GM18909 (cell line): ENCODE results near the gene ACTL7B.
"Not testable (repeated sequence)": the region's sequence is repeated elsewhere in the genome, so short reads cannot be mapped to it uniquely, and the experiment has no call there.

Source experiments
- ATAC-seq: cut with Tn5 transposase; IDR thresholded peaks from one replicate; pipeline ENCODE4 v1.9.1; 2021; ENCODE audit warnings: mild to moderate bottlenecking; ENCODE audit not compliant: unreplicated experiment, poor library complexity

The ACTL7B gene

DNA sequence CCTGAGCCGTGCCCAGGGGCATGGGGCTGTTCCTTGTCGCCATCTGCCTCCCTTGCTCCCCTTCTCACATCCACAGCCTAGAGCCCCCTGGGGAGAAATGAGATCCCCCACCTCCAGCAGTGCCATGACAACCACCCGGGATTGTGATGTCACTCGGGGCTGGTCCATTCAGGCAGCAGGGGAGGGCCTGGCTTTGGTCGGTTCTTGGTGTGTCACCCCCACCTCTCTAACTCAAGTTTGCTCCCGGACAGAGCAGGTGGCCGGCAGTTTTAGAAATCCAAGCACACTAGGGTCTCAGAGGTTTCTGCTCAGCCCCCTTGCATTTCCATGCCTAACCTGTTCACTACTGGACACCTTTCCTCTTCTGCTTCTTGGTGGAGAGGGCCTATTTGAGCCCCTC, at the start of gene ACTL7B:
Gene ACTL7B (minus strand): TSS at position 99 of the 400 bp plus-strand sequence. CDS start 56 bp downstream, at position 43.
- ATAC-seq, result no peak

- ATAC-seq, result no peak
Measured at GRCh38 chr9:108905494-108905893, 49.7 kb upstream of the ACTL7B start.

GRCh38 chr9:108904161-108904560, 48.4 kb upstream of the ACTL7B start:
- no peak for ATAC-seq

DNA sequence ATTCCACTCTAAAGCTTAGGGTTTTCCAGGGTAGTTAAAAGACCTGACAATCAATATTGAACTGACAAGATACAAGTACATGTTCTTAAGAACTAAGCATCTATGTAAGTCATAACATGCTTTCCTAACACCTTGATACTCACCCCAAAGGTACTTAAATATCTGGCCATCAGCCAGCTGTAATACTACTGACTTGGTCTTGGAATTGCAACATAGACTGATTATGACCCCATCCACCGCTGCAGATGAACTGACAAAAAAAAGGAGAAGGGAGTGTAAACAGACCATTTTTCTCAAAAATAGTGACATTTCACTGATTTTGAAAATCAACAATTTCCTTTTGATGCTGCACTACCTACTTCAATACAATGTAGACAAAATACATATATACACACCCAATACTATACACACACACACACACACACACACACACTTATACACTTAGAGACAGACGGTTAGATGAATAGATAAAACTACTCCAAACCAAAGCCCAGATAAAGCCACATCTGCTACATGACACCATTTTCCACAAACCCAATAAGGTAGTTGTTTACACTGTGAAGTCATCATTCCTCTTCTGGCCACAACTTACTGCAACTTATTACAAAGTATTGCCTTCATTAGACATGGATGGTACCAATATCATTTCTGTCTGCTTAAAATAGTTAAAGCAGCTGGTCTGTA, 47.8 kb upstream of the ACTL7B start:
- no peak for ATAC-seq

- ATAC-seq, result no peak
Measured at GRCh38 chr9:108900176-108900575, 44.4 kb upstream of the ACTL7B start.

DNA sequence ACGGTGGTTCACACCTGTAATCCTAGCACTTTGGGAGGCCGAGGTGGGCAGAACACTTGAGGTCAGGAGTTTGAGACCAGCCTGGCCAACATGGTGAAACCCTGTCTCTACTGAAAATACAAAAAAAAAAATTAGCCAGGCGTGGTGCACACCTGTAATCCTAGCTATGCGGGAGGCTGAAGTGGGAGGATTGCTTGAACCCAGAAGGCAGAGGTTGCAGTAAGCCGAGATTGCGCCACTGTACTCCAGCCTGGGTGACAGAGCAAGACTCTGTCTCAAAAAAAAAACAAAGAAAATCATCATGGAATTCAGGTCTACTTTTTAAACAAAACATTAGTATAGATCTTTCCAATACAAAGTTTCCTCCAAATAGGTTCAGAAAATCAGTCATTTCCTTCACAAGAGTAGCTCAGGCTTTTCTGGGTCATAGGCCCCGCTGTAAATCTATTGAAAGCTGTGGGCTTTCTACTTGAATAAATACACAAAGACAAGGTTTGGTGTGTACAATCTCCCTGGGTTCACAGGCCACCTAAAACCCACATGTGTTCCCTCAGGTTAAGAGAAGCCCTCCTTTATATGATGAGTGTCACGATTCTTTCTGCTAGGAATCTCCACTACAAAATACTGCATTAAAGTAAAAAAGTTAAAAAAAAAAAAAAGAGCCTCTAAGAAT, 43.4 kb upstream of the ACTL7B start:
- not testable (repeated sequence) for ATAC-seq

DNA sequence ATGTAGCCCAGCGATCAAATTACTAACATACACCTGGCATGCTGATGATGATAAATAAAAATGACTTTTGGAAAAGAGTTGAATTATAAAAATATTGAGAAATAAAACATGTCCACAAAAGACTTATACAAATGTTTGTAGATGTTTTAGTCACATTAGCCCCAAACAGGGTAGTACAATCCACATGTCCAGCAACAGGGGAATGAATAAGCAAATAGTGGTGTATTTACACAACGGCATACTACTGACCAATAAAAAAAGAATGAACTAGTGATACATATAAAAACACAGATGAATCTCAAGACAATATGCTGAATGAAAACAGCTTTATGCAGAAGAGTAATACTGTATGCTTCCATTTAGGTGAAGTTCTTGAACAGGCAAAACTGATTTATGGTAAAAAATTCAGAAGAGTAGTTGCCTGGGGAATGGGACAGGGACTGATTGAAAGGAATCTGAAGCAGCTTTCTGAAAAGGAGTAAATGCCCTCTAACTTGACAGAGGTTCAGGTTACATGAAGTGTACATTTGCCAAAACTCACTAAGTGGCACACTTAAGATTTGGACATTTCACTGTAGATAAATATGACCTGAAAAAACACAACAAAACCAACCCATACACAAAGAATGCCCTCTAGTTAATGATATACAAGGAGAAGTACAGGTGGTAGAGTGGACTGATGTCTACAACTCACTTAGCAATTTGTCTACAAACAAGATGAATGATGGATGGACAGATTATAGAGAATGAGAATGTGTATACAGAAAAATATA, 41.7 kb upstream of the ACTL7B start:
- no peak for ATAC-seq

DNA sequence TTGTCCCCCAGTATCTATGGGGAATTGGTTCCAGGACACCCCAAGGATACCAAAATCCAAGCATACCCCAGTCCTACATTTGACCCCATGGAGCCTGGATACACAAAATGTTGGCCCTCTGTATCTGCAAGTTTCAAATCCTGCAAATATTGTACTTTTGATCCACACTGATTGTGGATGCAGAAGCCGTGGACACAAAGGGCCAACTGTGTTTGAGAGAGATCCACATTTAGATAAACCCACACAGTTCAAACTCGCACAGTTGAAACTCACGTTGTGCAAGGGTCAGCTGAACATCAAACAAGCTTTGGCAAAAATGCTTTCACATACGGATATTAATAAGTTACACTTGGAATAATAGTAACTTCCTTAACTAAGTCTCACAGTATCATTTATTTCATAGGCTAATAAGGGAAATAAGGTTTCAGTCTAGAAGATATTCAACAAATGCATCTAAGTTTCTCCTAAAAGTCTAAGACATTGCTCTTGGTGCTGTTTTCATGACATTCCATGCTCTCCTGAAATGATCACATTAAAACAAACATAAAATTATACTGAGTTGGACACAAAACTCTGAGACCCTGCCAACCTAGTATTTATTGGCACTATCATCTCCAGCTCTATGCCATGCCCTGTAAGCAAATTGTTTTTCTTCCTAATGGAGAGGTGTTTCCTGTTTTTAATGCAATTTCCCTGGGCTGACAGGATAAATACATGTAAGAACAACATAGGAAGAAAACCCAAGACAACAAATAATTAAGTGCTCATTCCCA, 38.6 kb upstream of the ACTL7B start:
- no peak for ATAC-seq

GRCh38 chr9:108889649-108890067, 33.9 kb upstream of the ACTL7B start:
- ATAC-seq, result no peak

DNA sequence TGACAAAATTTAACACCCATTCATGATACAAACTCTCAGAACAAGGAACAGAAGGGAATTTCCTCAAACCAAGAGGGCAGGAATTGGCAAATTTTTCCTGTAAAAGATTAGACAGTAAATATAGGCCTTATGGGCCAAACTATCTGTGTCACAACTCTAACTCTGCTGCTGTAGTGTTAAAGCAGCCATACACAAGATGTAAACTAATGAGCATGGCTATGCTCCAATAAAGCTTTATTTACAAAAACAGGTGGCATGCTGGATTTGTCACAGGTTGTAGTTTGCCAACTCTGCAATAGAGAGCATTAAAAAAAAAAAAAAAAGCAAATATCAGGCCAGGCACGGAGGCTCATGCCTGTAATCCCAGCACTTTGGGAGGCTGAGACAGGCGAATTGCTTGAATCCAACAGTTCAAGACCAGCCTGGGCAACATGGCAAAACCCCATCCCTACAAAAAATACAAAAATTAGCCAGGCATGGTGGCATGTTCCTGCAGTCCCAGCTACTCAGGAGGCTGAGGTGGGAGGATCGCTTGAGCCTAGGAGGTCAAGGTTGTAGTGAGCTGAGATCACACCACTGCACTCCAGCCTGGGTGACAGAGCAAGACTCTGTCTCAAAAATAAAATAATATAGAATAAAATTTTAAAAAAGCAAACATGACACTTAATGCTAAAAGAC, 30.9 kb upstream of the ACTL7B start:
- not testable (repeated sequence) for ATAC-seq

DNA sequence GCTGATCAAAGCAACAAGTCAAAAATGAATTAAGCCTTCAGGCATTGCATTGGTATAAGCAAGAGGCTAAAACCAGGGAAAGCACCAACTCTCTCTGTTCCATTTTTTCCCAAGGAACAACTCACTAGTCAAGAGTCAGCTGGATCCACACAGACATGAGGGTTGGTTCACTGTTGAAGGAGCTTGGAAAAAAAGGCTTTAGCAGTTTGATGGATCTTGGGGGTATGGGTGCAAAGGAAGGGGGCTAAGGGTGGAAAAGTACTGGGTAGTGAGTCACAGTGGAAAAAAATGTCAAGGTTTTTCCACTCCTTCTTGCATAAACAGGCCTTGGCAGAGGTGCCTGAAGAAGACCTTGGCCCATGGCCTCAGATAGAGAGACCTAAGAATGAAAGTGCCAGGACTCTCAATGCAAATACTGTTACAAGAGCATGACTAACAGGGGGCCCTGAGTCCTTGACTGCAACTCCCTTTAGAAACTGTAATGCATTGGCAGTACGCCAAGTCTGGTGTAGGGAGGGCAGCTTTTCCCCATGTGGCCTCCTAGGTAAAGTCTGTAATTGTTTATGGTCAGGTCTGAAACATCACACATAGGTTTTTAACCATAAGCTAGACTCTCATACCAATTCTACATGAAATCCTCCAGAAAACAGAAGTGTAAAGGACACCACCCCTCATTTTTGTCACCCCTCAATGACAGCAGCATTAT, 30.0 kb upstream of the ACTL7B start:
- ATAC-seq, result peak; percentile 98

DNA sequence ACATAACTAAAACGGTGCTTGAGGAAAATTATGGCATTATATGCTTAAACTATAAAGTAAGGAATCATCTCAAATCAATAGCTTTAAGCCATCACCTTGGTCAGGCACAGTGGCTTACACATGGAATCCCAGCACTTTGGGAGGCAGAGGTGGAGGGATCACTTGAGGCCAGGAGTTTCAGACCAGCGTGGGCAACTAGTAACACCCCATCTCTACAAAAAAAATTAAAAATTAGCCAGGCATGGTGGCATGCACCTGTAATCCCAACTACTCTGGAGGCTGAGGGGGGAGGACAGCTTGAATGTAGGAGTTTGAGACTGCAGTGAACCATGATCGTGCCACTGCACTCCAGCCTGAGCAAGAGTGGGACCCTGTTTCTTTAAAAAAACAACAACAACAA, 28.9 kb upstream of the ACTL7B start:
- ATAC-seq, result no peak

DNA sequence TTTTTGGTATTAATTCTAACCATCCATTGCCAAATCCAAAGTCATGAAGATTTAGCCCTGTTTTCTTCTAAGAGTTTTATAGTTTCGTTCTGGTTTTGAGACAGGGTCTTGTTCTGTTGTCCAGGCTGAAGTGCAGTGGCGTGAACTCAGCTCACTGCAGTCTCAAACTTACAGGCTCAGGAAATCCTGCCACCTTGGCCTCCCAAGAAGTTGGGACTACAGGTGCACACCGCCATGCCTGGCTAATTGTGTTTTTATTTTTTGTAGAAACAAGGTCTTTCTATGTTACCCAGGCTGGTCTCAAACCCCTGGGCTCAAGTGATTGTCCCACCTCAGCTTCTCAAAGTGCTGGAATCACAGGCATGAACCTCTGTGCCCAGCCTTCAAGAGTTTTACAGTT, 27.3 kb upstream of the ACTL7B start:
- no peak for ATAC-seq

GRCh38 chr9:108882052-108882888, 26.5 kb upstream of the ACTL7B start:
- ATAC-seq, result no peak

DNA sequence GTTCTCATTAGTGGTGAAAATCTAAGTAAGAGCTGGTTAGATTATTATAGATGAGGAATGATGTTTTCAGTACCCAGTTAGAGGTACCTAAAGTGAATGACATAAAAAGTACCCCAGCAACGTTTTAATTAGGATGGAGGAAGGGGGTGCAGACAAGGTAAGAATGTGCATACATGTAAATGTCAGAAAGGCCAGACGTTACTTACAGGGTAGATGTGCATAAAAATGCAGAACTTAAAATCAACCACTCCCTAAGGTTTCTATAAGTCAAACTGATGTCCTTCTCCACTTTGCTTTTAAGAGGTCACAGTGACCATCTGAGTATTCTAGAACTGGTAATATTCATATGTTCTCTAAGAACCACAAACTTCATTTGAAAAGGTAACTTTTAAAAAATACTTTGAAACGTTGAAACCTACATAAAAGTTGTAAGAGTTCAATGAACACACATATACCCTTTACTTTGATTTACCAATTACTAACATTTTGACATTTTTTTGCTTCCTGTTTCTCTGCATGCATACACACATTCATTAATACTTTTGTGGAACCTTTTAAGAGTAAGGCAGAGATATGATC, 25.0 kb upstream of the ACTL7B start:
- ATAC-seq, result no peak

DNA sequence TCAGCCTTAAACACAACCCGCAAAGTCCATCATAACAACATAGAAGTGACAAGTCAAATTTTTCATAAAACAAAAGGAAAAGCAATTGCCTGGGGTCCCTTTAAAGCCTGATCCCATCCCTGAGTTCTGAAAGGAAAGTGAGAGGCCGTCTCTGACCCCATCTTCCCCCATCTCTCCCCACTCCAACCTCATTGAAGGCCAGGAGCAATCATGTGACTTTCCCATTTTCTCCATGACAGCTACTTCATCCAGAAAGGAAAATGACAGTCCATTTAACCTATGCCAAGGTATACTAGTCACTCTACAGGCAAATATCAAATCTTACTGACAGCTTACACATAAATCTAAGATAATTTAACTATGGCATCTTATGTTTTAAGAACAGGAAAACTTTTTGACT, 21.7 kb upstream of the ACTL7B start:
- no peak for ATAC-seq

DNA sequence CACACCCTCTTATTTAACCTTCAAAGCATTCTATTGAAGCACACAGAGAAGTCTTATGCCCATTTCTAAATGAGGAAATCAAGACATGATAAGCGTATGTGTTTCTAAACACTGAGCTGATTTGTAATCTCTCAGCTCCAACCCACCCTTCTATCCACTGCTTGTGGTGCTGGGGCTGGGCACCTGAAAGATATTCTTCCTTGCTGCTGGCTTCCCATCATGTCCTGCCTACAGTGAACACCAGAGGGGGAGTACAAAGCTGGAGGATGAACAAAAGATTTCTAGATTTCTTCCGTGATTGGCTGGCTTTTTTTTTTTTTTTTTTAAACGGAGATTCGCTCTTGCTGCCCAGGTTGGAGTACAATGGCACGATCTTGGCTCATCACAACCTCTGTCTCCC, 20.6 kb upstream of the ACTL7B start:
- ATAC-seq, result no peak
